Pons (tissue), 1 donor: ENCODE measurements around the gene IFI44.

Experiments used
- DNase-seq: peaks from one replicate; pipeline ENCODE4 v3.0.0-alpha.2; 2016; ENCODE audit warnings: low spot score

IFI44 gene

GRCh38 chr1:78652019-78652560 is 2.5 kb downstream of the IFI44 start:
- DNase-seq, result no peak

DNA sequence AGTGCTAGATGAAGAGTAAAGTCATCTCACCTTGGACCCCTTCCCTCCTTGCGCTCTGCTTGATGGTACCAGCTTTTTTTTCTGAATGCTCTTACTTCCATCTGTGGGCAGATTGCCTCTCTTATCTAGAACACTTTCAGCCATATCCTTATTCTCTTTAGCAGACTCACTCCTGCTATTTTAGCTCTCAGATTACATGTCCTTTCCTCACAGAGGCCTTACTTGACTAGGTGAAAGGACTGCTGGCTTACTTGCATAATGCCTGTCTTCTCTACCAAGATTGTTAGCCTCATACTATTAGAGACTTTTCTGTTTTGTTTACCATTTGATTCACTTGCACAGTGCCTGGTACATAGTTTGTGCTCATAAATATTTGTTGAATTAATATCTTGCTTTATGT is 9.3 kb downstream of the IFI44 start:
- DNase-seq, result no peak

GRCh38 chr1:78663923-78664322 is 14.3 kb downstream of the IFI44 start:
- no peak for DNase-seq

GRCh38 chr1:78664763-78665162 is 15.1 kb downstream of the IFI44 start:
- DNase-seq, result no peak

- DNase-seq, result no peak
These were observed 16.2 kb downstream of the IFI44 start for GRCh38 chr1:78665809-78666208.

DNA sequence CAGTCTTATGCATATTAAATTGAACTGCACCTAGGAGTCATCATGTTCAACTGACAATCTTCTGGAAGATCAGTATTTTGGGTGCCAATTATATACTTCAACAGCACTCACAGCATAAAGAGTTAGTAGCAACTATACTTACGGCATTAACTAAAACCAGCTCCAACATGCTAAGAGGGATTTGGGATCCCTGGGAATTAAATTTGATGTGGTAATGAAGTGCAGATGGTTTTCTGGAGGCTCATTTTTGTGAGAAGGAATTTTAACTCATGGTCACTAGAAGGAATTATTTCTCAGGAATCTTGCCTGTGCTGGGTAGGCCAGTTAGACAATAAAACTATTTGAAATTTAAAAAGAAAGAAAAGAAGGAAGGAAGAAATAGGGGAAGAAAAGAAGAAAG is 18.3 kb downstream of the IFI44 start:
- DNase-seq, result no peak

- no peak for DNase-seq
These were observed 18.8 kb downstream of the IFI44 start for GRCh38 chr1:78668427-78668826.

- no peak for DNase-seq
These were observed 22.8 kb downstream of the IFI44 start for GRCh38 chr1:78672428-78672827.

DNA sequence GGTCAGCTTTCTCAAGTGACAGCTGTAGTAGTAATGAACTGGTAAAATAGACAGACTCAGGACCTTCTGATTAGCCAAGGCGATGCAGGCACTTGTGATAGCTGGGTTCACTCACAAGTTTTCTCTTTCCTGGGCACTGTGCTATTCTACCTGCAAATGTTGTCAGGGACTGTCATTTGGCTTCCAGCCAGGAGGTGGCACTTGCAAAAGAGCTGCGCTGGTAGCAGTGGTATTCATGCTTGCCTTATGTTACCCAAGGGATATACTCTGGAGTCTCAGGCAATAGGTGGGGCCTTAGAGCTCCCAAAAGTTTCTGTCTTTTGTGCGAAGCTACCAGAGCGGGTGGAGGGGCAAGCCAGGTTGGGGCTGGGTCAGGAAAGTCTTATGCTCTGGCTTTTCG is 23.5 kb downstream of the IFI44 start:
- no peak for DNase-seq

- DNase-seq, result peak; percentile 81
These were observed 26.8 kb downstream of the IFI44 start for GRCh38 chr1:78676347-78676982.

GRCh38 chr1:78676993-78677392 is 27.4 kb downstream of the IFI44 start:
- DNase-seq, result peak; percentile 65

GRCh38 chr1:78677788-78678187 is 28.2 kb downstream of the IFI44 start:
- DNase-seq, result no peak

GRCh38 chr1:78678324-78678723 is 28.7 kb downstream of the IFI44 start:
- no peak for DNase-seq

DNA sequence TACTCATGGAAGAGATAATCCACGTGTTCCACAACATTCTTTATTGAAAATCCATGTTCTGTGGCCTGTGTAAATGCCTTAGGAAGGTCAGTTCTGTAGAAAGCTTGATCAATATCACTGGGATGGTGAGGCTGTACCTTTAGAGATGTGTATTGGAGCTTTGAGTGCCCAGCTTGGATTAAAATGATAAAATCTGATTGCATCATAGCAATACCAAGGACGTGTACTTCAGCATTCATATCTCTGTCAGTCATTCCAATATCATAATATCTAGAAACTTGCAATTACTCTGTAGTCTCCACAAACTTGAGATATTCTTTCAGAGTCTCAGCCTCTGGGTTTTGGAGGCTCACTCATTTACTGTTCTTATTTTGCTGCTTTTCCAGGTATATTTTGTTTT is 31.6 kb downstream of the IFI44 start:
- DNase-seq, result no peak

- no peak for DNase-seq
These were observed 32.9 kb downstream of the IFI44 start for GRCh38 chr1:78682496-78682895.

- DNase-seq, result no peak
These were observed 33.4 kb downstream of the IFI44 start for GRCh38 chr1:78683079-78683478.

DNA sequence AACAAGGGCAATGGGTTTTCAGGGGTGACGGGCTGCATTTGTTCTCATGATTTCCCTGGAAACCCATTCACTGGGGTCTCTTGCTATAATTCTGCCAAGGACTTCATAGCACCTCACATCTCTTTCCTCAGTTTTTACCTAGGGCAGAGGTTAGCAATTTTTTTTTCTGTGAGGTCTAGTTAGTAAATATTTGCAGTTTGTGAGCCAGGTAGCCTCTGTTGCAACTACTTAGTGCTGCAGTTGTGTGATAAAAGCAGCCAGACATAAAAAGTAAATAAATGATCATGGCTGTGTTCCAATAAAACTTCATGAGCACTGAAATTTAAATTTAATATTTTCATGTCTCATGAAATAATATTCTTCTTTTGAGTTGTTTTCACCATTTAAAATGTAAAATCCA is 37.7 kb downstream of the IFI44 start:
- DNase-seq, result no peak

DNA sequence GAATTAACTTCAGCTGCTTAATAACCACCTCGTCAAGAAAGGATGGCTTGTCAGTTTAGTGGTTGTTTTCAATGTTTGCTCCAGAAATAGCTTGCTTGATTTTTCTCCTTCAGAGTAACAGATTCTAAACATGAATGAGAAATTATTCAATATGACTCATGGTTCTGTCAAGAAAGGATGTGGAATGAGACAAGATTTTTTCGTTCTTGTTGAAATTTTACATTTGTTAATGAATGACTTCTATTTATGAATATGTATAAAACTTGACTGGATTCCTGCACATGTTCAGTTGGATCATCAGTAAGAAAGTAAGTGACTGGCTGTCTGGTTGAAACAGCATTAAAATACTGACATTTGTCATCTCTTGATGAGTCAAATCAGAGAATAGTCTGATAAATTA is 38.3 kb downstream of the IFI44 start:
- no peak for DNase-seq

DNA sequence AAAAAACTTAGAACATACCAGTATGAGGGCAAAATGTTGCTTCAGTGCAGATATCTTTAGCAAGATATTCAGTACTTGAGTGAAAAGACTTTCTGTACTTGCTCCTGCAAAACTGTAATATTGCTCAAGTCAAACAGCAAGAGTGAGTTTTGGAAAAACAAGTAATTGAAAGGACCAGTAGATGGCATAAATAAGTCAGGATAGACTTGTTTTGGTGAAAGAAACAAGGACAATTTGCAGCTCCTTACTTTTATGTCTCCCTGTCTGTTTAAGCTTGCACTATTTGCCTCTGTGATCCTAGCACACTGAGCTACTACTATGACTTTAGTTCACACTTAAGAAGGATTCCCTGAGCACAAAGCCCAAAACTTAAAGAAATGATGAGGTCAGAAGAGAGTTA is 39.1 kb downstream of the IFI44 start:
- DNase-seq, result peak; percentile 31

DNA sequence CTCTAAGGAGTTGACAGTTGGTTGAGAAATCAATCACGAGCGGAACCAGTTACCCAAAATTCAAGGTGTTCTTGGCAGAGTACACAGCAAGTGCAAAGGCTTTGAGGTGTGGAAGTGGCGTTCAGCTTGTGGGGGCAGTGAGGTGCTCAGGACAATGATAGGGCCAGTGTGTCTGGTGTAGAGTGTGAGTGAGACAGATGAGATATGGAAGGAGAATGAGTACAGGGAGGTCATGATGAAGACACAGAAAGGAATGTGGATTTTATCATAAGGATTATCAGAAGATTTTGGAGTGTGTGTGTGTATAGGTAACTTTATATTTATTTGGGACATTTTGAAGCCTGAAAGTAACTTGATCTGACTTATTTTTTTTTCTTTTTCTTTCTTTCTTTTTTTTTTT is 40.9 kb downstream of the IFI44 start:
- no peak for DNase-seq

GRCh38 chr1:78691995-78692747 is 42.5 kb downstream of the IFI44 start:
- no peak for DNase-seq

- no peak for DNase-seq
These were observed 50.2 kb downstream of the IFI44 start for GRCh38 chr1:78699813-78700212.

DNA sequence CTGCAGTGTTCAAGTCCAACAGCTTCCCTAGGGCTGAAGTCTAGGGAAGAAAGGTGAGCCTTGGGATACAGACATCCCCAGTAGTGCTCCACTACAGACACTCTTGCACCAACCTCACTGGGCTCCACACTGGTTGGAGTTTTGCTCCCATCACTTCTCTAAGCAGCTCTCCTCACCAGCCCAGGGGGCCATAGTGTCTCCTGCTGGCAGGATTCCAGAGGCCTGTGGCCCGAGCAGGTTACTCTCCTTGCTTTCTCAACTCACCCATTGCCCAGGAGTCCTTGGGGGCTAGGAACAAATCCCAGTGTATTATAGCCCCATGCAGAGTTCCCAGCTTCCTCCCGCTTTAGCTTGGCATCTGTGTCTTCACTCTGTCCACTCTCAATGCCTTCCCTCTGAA is 52.8 kb downstream of the IFI44 start:
- no peak for DNase-seq

DNA sequence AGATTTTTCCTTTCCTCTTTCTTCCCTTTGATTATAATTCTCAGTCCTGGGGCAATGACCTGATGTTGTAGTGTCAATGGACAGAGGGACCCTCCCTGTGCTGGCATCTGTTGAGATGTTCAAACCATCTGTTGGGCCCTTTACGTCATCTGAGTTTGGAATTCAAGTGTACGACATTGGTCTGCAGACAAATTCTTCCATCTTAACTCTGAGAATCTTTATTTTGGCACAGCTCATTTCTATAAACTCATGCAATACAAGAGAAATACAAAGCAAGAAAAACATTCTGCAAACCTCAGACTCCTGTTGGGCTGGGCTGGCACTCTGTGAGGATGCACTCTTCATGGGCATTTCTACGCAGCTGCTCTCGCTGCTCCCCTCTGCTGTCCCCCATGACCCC is 54.2 kb downstream of the IFI44 start:
- no peak for DNase-seq
